HCT116 (cell line): ENCODE measurements around the gene VSX2. TPM values are rescaled to one million over a fixed set of nuclear protein-coding genes. Genes with fewer than 3 reads are reported as not detected.

Experiments used
- ATAC-seq: fragments of 200-7000 bp; cut with Tn5 transposase; 2 replicates; pipeline ENCODE4 v1.9.1; 2020; ENCODE audit warnings: mild to moderate bottlenecking, moderate library complexity
- BruUV-seq: library from RNA; stranded (reverse); fragments of 400-500 nt; replicated peaks from 2 replicates; lab custom pipeline; 2021; lab: Mats Ljungman, UMichigan
- CTCF ChIA-PET: fragments of 300-600 bp; sonication (Branson Sonifier 250); formaldehyde crosslinking; loops from one replicate; lab custom pipeline; 2021; ENCODE audit warnings: antibody characterized with exemption; lab: Charles Lee
- POLR2A ChIA-PET: fragments of 300-600, 350-600 bp; sonication (Branson Sonifier 250); formaldehyde crosslinking; loops from one replicate; lab custom pipeline; 2021; ENCODE audit warnings: antibody characterized with exemption; lab: Charles Lee
- RAD21 ChIA-PET, 2 experiments: fragments of 300-600 bp; sonication (Branson Sonifier 250); formaldehyde crosslinking; loops; one replicate each; lab custom pipeline; 2023; ENCODE audit warnings: low total read pairs in 2 of 2; ENCODE audit not compliant: uncharacterized antibody in 2 of 2, unreplicated experiment in 2 of 2, low non-redundant PET in 1 of 2; lab: Charles Lee
- DNase-seq: peaks from one replicate; pipeline ENCODE4 v3.0.0-alpha.2; 2010; ENCODE audit warnings: low read depth, low spot score
- H2AFZ ChIP-seq: fragments of 200-600 bp; shearing (Covaris generic), sonication (generic); 2 replicates; pipeline ENCODE4 v1.6.1; 2017; ENCODE audit warnings: low read depth, mixed run types, mixed read lengths, antibody characterized with exemption, low read length; ENCODE audit not compliant: poor library complexity, severe bottlenecking
- H3K27ac ChIP-seq: 2 replicates; pipeline ENCODE4 v1.5.1; 2012; ENCODE audit warnings: low read depth, low read length
- H3K27me3 ChIP-seq: fragments of 200-600 bp; sonication (generic); 2 replicates; pipeline ENCODE4 v1.6.1; 2016; ENCODE audit warnings: mixed run types, low read length, mixed read lengths; ENCODE audit not compliant: insufficient read depth
- H3K36me3 ChIP-seq, 2 experiments: fragments of 200-500 bp in 1 of 2; fragments of 200-600 bp in 1 of 2; sonication (Bioruptor generic) in 1 of 2; sonication (generic) in 1 of 2; 2 replicates each; pipeline versions ENCODE4 v1.5.1 to v1.6.1; 2014 to 2016; ENCODE audit warnings: low read length in 2 of 2, inconsistent platforms in 1 of 2, mixed read lengths in 1 of 2, mixed run types in 1 of 2; ENCODE audit not compliant: insufficient read depth in 2 of 2, control insufficient read depth in 1 of 2
- H3K4me1 ChIP-seq, 2 experiments: fragments of 200-600 bp in 1 of 2; sonication (generic) in 1 of 2; 2 replicates each; pipeline versions ENCODE4 v1.5.1 to v1.6.1; 2012 to 2017; ENCODE audit warnings: low read length in 2 of 2, inconsistent platforms in 1 of 2, mild to moderate bottlenecking in 1 of 2, mixed read lengths in 1 of 2, mixed run types in 1 of 2, moderate library complexity in 1 of 2; ENCODE audit not compliant: insufficient read depth in 2 of 2, control insufficient read depth in 1 of 2
- H3K4me2 ChIP-seq: fragments of 200-600 bp; sonication (generic); 2 replicates; pipeline ENCODE4 v1.6.1; 2017; ENCODE audit warnings: mixed run types, low read length, mixed read lengths
- H3K4me3 ChIP-seq, 2 experiments: fragments of 200-600 bp in 1 of 2; sonication (generic) in 1 of 2; replicated peaks in 1 of 2; 2 replicates each; pipeline ENCODE4 v1.5.1; 2011 to 2016; ENCODE audit warnings: low read length in 2 of 2, control low read depth in 1 of 2, low read depth in 1 of 2, mild to moderate bottlenecking in 1 of 2, mixed read lengths in 1 of 2, mixed run types in 1 of 2
- H3K79me2 ChIP-seq: fragments of 200-600 bp; sonication (generic); 2 replicates; pipeline ENCODE4 v1.6.1; 2017; ENCODE audit warnings: mild to moderate bottlenecking, mixed run types, low read length, moderate library complexity, mixed read lengths; ENCODE audit not compliant: insufficient read depth
- H3K9ac ChIP-seq: fragments of 200-600 bp; sonication (generic); 2 replicates; pipeline ENCODE4 v1.6.1; 2016; ENCODE audit warnings: low read length, mixed read lengths
- H3K9me2 ChIP-seq: fragments of 200-600 bp; sonication (generic), shearing (Covaris generic); 2 replicates; pipeline ENCODE4 v1.6.1; 2017; ENCODE audit warnings: mixed run types, mild to moderate bottlenecking, moderate library complexity; ENCODE audit not compliant: insufficient read depth
- H3K9me3 ChIP-seq, 2 experiments: fragments of 200-500 bp in 1 of 2; fragments of 200-600 bp in 1 of 2; sonication (Bioruptor generic) in 1 of 2; sonication (generic) in 1 of 2; 2 replicates each; pipeline ENCODE4 v1.6.1; 2014 to 2017; ENCODE audit warnings: low read length in 2 of 2, mixed read lengths in 2 of 2, inconsistent platforms in 1 of 2, low read depth in 1 of 2, mild to moderate bottlenecking in 1 of 2, mixed run types in 1 of 2, moderate library complexity in 1 of 2; ENCODE audit not compliant: control insufficient read depth in 1 of 2, insufficient read depth in 1 of 2
- H4K20me1 ChIP-seq: fragments of 200-600 bp; sonication (generic), shearing (Covaris generic); 2 replicates; pipeline ENCODE4 v1.6.1; 2017; ENCODE audit warnings: mixed run types, mild to moderate bottlenecking, moderate library complexity; ENCODE audit not compliant: insufficient read depth
- CEBPB ChIP-seq: IDR thresholded peaks from 2 replicates; pipeline ENCODE4 v1.6.1; 2012; ENCODE audit warnings: low read depth
- JUND ChIP-seq: IDR thresholded peaks from 2 replicates; pipeline ENCODE4 v1.6.1; 2012
- POLR2A ChIP-seq: IDR thresholded peaks from 2 replicates; pipeline ENCODE4 v1.7.0; 2011; ENCODE audit warnings: borderline replicate concordance; ENCODE audit not compliant: insufficient read depth, insufficient read length; ENCODE audit errors: extremely low read depth
- POLR2AphosphoS5 ChIP-seq: IDR thresholded peaks from 2 replicates; pipeline ENCODE4 v1.6.1; 2011; ENCODE audit warnings: mild to moderate bottlenecking, low read depth, low read length, moderate library complexity
- SP1 ChIP-seq: IDR thresholded peaks from 2 replicates; pipeline ENCODE4 v1.6.1; 2012; ENCODE audit warnings: low read depth
- YY1 ChIP-seq: IDR thresholded peaks from 2 replicates; pipeline ENCODE4 v1.6.1; 2011; ENCODE audit warnings: low read length, low read depth, moderate library complexity, mild to moderate bottlenecking; ENCODE audit not compliant: insufficient replicate concordance; ENCODE audit errors: extremely low read depth
- ZFX ChIP-seq: fragments of 450-650 bp; IDR thresholded peaks from 2 replicates; pipeline ENCODE4 v1.6.1; 2017
- intact Hi-C: fragments of 100-400 bp; cut with micrococcal nuclease; formaldehyde crosslinking; loops from 2 replicates; pipeline ENCODE4 v1.10.0; 2022
- total RNA-seq: library from RNA; stranded (reverse); gene quantifications from one replicate; pipeline ENCODE4 v1.2.1, GENCODE V29; 2021; ENCODE audit not compliant: unreplicated experiment
- TF ChIP-seq, protein P1 (sequence below): IDR thresholded peaks from 2 replicates; pipeline ENCODE4 v1.6.1; 2012
- TF ChIP-seq, protein P2 (sequence below), 3 experiments: fragments of 200-600 bp in 1 of 3; sonication (generic) in 1 of 3; IDR thresholded peaks in 2 of 3; conservative IDR thresholded peaks in 1 of 3; 2 replicates each; pipeline ENCODE4 v1.5.1; 2012 to 2017; ENCODE audit warnings: low read depth in 2 of 3, low read length in 2 of 3, antibody characterized with exemption in 1 of 3, borderline replicate concordance in 1 of 3, control low read depth in 1 of 3, mild to moderate bottlenecking in 1 of 3, mixed read lengths in 1 of 3, mixed run types in 1 of 3, moderate library complexity in 1 of 3; ENCODE audit not compliant: insufficient read depth in 1 of 3
- TF ChIP-seq, protein P3 (sequence below): IDR thresholded peaks from 2 replicates; pipeline ENCODE4 v1.6.1; 2012; ENCODE audit warnings: low read depth

The VSX2 gene
- total RNA-seq, 1 experiment from 2014 or later: not detected

DNA sequence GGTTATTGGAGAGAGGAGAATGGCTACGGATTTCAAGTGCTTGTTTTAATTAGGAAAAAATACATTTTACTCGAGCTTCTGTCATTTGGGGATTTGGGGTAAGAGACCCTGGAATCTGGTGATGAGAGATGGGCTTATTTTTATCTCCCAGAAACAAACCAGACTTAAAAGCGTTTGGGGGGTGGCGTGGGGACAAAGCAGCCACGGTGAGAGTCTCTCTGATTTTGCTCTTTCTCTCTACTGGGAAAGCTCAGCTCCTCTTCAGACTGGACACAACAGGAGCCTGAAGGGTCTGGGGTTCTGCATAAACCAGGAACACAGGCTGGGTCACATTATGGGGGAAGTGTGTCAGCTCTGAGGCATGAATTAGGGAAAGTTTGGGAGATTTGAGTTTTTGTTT, 3.8 kb downstream of the VSX2 start:
- no peaks in the 10 kb centered on the region for H3K79me2 ChIP-seq
- intact Hi-C loops: no loop called here
- POLR2A ChIA-PET: no interaction called here
- H4K20me1 ChIP-seq: no peaks in the 10 kb centered on the region
- ATAC-seq: no peak
- H2AFZ ChIP-seq: no peak overlapping the region
- CTCF ChIA-PET: no interaction called here
- RAD21 ChIA-PET: no interaction called here
- H3K9me3 ChIP-seq: no peaks in the 10 kb centered on the region
- no peaks in the 10 kb centered on the region for H3K36me3 ChIP-seq
- no TSS peak for BruUV-seq
- TF ChIP-seq POLR2A: no peak
- TF ChIP-seq POLR2AphosphoS5: no peak
- no peak for TF ChIP-seq CEBPB
- TF ChIP-seq JUND: no peak
- TF ChIP-seq ZFX: no peak
- TF ChIP-seq SP1: no peak
- TF ChIP-seq, protein P1, sequence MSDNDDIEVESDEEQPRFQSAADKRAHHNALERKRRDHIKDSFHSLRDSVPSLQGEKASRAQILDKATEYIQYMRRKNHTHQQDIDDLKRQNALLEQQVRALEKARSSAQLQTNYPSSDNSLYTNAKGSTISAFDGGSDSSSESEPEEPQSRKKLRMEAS: no peak
- TF ChIP-seq, all 23 proteins: peak for 0
- Histone ChIP-seq H3K4me3 (no peak overlapping the region), H3K27ac (no peak overlapping the region), H3K9ac (no peak overlapping the region), H3K4me2 (no peak overlapping the region), H3K27me3 (no peaks in the 10 kb centered on the region), H3K9me2 (no peaks in the 10 kb centered on the region), H3K4me1 (no peaks in the 10 kb centered on the region)
- DNase-seq: no peak

DNA sequence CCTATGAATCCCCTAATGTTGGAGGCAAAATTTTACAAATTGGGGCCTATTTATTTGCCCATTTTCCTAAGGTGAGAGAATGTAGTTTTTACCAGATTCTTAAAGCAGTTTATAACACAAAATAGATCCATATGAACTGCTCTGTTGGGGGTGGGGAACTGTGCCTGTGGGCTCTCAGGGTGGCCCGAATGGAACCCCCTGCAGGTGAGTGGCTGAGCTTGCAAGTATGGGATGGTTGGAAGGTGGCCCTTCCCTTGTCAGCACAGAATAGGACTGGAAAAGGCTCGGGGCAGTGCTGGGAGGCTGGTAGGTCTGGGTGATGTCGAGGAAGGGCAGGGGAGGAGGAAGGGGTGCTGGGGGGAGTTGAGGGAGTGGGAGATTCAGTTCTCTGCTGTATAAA, 4.9 kb downstream of the VSX2 start:
- RAD21 ChIA-PET: no interaction called here
- POLR2A ChIA-PET: no interaction called here
- TF ChIP-seq, protein P2, sequence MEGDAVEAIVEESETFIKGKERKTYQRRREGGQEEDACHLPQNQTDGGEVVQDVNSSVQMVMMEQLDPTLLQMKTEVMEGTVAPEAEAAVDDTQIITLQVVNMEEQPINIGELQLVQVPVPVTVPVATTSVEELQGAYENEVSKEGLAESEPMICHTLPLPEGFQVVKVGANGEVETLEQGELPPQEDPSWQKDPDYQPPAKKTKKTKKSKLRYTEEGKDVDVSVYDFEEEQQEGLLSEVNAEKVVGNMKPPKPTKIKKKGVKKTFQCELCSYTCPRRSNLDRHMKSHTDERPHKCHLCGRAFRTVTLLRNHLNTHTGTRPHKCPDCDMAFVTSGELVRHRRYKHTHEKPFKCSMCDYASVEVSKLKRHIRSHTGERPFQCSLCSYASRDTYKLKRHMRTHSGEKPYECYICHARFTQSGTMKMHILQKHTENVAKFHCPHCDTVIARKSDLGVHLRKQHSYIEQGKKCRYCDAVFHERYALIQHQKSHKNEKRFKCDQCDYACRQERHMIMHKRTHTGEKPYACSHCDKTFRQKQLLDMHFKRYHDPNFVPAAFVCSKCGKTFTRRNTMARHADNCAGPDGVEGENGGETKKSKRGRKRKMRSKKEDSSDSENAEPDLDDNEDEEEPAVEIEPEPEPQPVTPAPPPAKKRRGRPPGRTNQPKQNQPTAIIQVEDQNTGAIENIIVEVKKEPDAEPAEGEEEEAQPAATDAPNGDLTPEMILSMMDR (IDR thresholded peaks at IDR 0.05 in 2 of 3, conservative IDR thresholded peaks at IDR 0.05 in 1 of 3; ENCODE audit: borderline replicate concordance in 1 of 3, insufficient read depth in 1 of 3, low read depth in 2 of 3, low read length in 2 of 3): peak in 2 of 3 experiments; percentile 43 to 53; a peak in 3 of 6 replicates
- no peak for TF ChIP-seq CEBPB
- TF ChIP-seq, protein P3, sequence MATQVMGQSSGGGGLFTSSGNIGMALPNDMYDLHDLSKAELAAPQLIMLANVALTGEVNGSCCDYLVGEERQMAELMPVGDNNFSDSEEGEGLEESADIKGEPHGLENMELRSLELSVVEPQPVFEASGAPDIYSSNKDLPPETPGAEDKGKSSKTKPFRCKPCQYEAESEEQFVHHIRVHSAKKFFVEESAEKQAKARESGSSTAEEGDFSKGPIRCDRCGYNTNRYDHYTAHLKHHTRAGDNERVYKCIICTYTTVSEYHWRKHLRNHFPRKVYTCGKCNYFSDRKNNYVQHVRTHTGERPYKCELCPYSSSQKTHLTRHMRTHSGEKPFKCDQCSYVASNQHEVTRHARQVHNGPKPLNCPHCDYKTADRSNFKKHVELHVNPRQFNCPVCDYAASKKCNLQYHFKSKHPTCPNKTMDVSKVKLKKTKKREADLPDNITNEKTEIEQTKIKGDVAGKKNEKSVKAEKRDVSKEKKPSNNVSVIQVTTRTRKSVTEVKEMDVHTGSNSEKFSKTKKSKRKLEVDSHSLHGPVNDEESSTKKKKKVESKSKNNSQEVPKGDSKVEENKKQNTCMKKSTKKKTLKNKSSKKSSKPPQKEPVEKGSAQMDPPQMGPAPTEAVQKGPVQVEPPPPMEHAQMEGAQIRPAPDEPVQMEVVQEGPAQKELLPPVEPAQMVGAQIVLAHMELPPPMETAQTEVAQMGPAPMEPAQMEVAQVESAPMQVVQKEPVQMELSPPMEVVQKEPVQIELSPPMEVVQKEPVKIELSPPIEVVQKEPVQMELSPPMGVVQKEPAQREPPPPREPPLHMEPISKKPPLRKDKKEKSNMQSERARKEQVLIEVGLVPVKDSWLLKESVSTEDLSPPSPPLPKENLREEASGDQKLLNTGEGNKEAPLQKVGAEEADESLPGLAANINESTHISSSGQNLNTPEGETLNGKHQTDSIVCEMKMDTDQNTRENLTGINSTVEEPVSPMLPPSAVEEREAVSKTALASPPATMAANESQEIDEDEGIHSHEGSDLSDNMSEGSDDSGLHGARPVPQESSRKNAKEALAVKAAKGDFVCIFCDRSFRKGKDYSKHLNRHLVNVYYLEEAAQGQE: no peak
- no peak for TF ChIP-seq YY1
- TF ChIP-seq POLR2AphosphoS5: no peak
- no peak for TF ChIP-seq POLR2A
- TF ChIP-seq, all 23 proteins: peak for 1
- H3K9ac ChIP-seq: no peak overlapping the region
- no peak overlapping the region for H3K4me2 ChIP-seq
- H3K9me2 ChIP-seq: no peaks in the 10 kb centered on the region
- intact Hi-C loops: no loop called here
- no TSS peak for BruUV-seq
- peak; percentile 96 for ATAC-seq
- H2AFZ ChIP-seq: no peak overlapping the region
- no peak for DNase-seq
- H3K79me2 ChIP-seq: no peaks in the 10 kb centered on the region
- no peaks in the 10 kb centered on the region for H3K27me3 ChIP-seq
- no peaks in the 10 kb centered on the region for H3K36me3 ChIP-seq
- H3K9me3 ChIP-seq: no peaks in the 10 kb centered on the region
- H3K27ac ChIP-seq: no peak overlapping the region
- no peaks in the 10 kb centered on the region for H3K4me1 ChIP-seq
- CTCF ChIA-PET: interaction anchor here (1.3 kb wide), 1 partner anchor 131 kb away, joined by 3 read pairs; no protein-coding TSS in a partner anchor
- H3K4me3 ChIP-seq: no peak overlapping the region
- H4K20me1 ChIP-seq: no peaks in the 10 kb centered on the region
